HL-60/S4 treated with retinoic acid at 250 ng/mL for 4 days and 3 days (cell line): Measurements from ENCODE around the gene RGS17.
"Not testable (repeated sequence)": the region's sequence is repeated elsewhere in the genome, so short reads cannot be mapped to it uniquely, and the experiment has no call there.

Experiments used
- in situ Hi-C: fragments of 300-500 bp; cut with MboI; formaldehyde crosslinking; loops from 2 replicates; pipeline ENCODE4 v1.7.0; 2022; ENCODE audit warnings: low sequenced_read_pairs

The RGS17 gene

GRCh38 chr6:152999538-152999937 is 131.5 kb downstream of the RGS17 start:
- in situ Hi-C loops: not testable (repeated sequence)

DNA sequence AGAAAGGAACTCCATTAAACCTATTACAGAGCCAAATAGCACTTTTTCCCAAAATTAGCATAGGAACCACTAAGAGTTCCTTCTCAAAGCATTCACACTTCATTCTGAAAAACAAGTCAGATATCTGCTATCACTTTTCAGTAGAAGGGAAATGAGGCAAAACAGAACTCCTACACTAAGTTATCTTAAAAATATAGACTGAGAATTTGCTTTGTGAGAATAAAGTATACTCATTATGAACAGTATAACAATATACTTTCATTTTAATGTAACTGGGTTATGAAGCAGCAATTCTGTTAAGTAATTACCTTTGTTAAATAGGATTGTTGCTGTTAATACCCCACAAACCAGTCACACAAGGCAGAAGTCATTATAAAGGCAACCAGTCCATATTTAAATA is 137.2 kb downstream of the RGS17 start:
- in situ Hi-C loops: no loop called here

DNA sequence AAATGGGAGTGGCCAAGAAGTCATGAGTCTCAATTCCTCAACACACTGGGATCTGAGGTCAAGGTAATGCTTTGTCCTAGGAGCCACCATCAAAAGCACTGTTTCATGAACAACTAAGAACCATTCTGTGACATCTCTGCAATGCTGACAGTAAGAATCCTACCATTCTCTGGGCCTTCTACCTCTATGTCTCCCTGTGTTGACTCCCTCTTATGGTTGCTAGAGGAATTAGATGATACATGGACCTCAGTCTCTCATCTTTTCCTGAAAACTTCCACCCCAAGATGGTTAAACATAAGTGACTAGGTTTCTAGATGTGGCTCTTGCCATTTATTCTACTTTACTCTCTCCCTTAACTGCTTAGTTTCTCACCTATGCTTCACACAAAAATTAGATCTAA is 137.7 kb downstream of the RGS17 start:
- in situ Hi-C loops: no loop called here

GRCh38 chr6:152986978-152987377 is 144.1 kb downstream of the RGS17 start:
- in situ Hi-C loops: no loop called here

DNA sequence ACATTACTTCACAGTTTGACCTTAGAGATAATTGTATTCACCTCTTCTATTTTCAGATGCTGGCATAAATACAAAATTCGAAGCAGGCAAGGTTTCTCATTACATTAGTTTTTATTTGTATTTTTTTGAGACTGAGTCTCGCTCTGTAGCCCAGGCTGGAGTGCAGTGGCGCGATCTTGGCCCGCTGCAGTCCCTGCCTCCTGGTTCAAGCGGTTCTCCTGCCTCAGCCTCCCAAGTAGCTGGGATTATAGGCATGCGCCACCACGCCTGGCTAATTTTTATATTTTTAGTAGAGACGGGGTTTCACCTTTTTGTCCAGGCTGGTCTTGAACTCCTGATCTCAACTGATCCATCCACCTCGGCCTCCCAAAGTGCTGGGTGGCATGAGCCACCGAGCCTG is 145.8 kb downstream of the RGS17 start:
- in situ Hi-C loops: not testable (repeated sequence)

DNA sequence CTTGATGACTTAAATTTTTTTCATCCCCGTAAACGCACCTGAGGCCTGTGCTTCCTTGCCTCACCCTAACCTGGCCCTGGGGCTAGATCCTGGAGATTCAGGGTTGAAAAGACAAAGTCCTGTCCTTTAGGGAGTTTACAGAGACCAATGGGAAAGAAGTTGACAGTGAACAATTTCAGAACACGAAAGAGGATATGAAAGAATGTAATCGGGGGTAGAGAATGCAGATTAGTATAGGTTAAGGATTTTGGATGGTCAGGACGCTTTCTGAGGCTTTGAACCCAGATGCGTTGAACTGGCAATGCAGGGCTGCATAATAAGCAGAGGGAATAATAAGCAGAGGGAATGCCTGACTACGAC is 146.6 kb downstream of the RGS17 start:
- in situ Hi-C loops: no loop called here

GRCh38 chr6:152983637-152984512 is 147.2 kb downstream of the RGS17 start:
- in situ Hi-C loops: no loop called here

- in situ Hi-C loops: no loop called here
Observed at GRCh38 chr6:152982904-152983636, 148.0 kb downstream of the RGS17 start, which contains the start of gene FBXO5. Gene FBXO5, minus strand, starts transcription at chr6:152983041. Its CDS starts 82 bp downstream, at chr6:152982959.

DNA sequence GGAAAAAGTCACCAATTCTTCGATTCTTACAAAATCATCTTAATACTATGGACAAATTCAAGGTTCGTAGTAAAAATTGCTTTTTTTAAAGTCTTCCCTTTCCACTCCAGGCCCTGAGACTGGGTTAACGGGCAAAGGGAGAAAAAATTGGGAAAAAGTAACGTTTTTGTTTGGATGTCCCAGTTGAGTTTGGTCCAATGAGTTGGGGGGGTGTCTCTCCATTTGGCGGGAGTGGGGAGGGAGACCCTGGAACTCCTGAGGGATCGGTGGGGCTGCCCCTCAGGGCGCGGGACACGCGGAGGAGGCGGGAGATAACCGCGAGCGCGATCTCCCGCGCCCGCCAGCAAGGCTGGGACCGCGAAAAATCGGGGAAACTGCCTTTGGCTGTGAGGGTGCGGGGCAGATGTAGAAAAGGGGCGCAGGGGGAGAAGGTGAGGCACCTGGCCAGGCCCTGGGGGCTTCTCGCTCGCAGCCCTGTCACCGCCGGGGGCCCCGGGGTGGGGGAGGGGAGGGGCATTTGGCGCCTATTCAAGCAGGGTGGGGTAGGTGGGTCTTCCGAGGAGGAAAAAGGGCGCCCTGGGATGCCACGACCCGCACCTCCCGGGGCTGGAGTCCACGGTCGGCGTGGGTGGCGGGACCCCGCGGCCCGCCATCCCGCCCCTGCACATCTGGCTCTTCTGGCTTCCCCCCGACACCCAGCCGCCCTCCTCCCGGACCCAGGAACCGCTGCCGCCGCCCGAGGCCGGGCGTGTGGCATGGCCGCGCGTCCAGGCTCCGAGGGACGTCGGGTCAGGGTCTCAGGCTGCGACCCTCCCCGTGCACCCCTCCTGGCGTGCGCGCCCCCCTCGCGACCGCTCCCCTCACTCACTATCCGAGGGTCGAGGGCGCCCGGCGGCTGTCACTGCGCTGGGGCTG is 148.8 kb downstream of the RGS17 start:
- in situ Hi-C loops: no loop called here

GRCh38 chr6:152981219-152981618 is 149.9 kb downstream of the RGS17 start:
- in situ Hi-C loops: no loop called here

- in situ Hi-C loops: no loop called here
Observed at GRCh38 chr6:152980656-152981055, 150.4 kb downstream of the RGS17 start.

DNA sequence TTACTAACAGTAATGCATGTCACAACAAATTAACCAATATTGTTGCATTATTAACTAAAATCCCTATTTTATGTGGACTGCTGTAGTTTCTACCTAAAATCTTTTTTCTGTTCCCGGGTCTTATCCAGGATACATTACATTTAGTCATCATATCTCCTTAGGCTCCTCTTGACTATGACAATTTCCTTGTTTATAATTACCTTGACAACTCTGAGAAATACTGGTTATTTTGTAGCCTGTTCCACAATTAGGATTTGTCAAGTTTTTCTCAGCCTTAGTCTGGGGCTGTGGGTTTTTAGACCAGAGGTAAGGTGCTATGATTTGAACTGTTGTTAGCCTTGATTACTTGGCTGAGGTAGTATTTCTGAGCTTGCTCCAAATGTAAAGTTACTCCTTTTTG is 152.0 kb downstream of the RGS17 start:
- in situ Hi-C loops: no loop called here

DNA sequence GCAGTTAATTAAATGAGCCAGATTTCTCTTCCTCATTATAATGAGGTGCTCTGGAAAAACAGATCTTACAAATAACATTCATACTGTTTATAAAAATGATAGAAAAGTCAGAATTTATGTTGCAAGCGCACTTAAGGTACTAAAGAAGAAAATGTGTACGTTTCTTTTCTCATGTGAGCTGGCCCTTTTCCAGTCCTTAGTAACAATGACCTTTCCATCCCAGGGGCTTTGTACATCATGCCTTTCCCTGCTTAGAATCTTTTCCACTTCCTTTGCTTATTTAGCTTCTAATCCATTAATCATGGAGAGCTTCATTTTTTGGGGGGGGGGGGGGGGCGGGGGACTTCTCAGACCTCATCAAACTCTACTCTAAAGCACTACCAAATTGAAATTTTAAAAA is 153.0 kb downstream of the RGS17 start:
- in situ Hi-C loops: no loop called here

DNA sequence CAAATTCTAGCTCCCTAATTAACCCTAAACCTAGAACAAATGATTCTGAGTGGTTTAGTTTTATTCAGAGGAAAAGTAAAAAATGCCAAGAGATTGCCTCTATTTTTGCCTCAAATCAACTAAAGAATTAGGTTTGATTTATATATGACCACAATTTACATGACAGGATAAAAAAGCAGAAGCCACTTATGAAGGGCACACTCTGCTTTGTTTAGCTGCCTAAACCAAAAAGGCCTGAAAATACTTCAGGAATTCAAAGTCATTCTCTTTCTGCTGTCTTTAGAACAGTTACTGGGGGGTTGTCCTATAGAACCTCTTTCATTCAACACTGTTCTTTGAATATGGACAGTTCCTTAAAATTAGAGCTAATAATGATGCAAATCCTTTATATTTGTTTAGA is 153.5 kb downstream of the RGS17 start:
- in situ Hi-C loops: no loop called here

- in situ Hi-C loops: no loop called here
Observed at GRCh38 chr6:152976749-152977148, 154.3 kb downstream of the RGS17 start.

GRCh38 chr6:152975204-152975915 is 155.7 kb downstream of the RGS17 start:
- in situ Hi-C loops: no loop called here

DNA sequence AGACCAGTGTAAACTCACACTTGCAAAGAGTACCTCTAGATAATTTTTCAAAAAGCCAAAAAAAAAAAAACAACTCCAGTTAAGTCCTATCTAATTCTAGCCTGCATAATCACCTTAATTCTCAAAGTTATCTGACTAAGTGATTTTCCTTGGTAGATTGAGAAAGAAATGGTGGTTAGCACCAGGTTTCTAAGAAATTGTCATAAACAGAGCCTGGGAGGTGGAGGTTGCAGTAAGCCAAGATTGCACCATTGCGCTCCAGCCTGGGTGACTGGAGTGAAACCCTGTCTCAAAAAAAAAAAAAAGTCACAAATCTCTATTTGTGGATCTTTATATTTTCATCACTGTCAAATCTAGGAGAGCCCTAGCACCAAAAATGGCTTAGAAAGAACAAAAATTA is 157.2 kb downstream of the RGS17 start:
- in situ Hi-C loops: no loop called here

- in situ Hi-C loops: no loop called here
Observed at GRCh38 chr6:152969688-152970418, 161.2 kb downstream of the RGS17 start.

DNA sequence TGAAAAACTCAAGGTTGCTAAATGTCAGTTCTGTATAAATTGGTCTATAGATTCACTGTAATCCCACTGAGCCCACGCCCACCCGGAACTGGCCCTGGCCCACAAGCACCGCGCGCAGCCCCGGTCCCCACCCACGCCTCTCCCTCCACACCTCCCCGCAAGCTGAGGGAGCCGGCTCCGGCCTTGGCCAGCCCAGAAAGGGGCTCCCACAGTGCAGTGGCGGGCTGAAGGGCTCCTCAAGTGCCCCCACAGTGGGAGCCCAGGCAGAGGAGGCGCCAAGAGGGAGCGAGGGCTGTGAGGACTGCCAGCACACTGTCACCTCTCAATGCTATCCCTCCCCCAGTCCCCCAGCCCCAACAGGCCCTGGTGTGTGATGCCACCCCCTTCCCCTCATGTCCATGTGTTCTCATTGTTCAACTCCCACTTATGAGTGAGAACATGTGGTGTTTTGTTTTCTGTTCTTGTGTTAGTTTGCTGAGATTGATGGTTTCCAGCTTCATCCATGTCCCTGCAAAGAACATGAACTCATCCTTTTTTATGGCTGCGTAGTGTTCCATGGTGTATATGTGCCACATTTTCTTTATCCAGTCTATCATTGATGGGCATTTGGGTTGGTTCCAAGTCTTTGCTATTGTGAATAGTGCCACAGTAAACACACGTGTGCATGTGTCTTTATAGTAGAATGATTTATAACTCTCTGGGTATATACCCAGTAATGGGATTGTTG is 164.8 kb downstream of the RGS17 start:
- in situ Hi-C loops: not testable (repeated sequence)
